HepG2 (cell line): ENCODE results near the gene CDC6. TPM values are rescaled to one million over a fixed set of nuclear protein-coding genes. Genes with fewer than 3 reads are reported as not detected.
A peak's percentile ranks its signal among the peaks of the same experiment; 100 is the strongest.

Experiments used
- ADNP ChIP-seq: sonication (generic); formaldehyde crosslinking; IDR thresholded peaks from 2 replicates; pipeline ENCODE4 v1.4.0; 2020; ENCODE audit warnings: missing genetic modification reagents
- GZF1 ChIP-seq: sonication (generic); formaldehyde crosslinking; IDR thresholded peaks from 2 replicates; pipeline ENCODE4 v1.5.1; 2020; ENCODE audit warnings: mild to moderate bottlenecking, missing genetic modification reagents
- HDAC1 ChIP-seq: sonication (generic); formaldehyde crosslinking; IDR thresholded peaks from 2 replicates; pipeline ENCODE4 v1.5.1; 2020; ENCODE audit warnings: mild to moderate bottlenecking, missing genetic modification reagents
- JUN ChIP-seq: sonication (generic); formaldehyde crosslinking; IDR thresholded peaks from 2 replicates; pipeline ENCODE4 v1.4.0; 2020; ENCODE audit warnings: mild to moderate bottlenecking, missing genetic modification reagents
- KAT8 ChIP-seq: IDR thresholded peaks from 2 replicates; pipeline ENCODE4 v1.6.1; 2016; ENCODE audit warnings: missing genetic modification reagents, missing compliant biosample characterization
- KLF12 ChIP-seq: sonication (generic); formaldehyde crosslinking; IDR thresholded peaks from 2 replicates; pipeline ENCODE4 v1.4.0; 2020; ENCODE audit warnings: missing genetic modification reagents, borderline replicate concordance
- MYPOP ChIP-seq: sonication (generic); formaldehyde crosslinking; IDR thresholded peaks from 2 replicates; pipeline ENCODE4 v1.8.1; 2023; ENCODE audit warnings: mild to moderate bottlenecking, moderate library complexity, missing genetic modification reagents
- THAP9 ChIP-seq: sonication (generic); formaldehyde crosslinking; IDR thresholded peaks from 2 replicates; pipeline ENCODE4; 2020; ENCODE audit warnings: missing genetic modification reagents, mild to moderate bottlenecking, borderline replicate concordance
- ZNF318 ChIP-seq: sonication (generic); formaldehyde crosslinking; IDR thresholded peaks from 2 replicates; pipeline ENCODE4 v1.4.0; 2020; ENCODE audit warnings: mild to moderate bottlenecking, missing genetic modification reagents
- ZNF329 ChIP-seq: sonication (generic); formaldehyde crosslinking; IDR thresholded peaks from 2 replicates; pipeline ENCODE4 v1.9.0; 2021; ENCODE audit warnings: low read depth, mild to moderate bottlenecking, missing genetic modification reagents
- ZNF549 ChIP-seq: sonication (generic); formaldehyde crosslinking; IDR thresholded peaks from 2 replicates; pipeline ENCODE4 v1.5.0; 2020; ENCODE audit warnings: missing genetic modification reagents
- ZNF780A ChIP-seq: sonication (generic); formaldehyde crosslinking; IDR thresholded peaks from 2 replicates; pipeline ENCODE4 v1.8.0; 2022; ENCODE audit warnings: mild to moderate bottlenecking, missing genetic modification reagents, moderate library complexity
- ZSCAN9 ChIP-seq: IDR thresholded peaks from 2 replicates; pipeline ENCODE4 v1.6.1; 2016; ENCODE audit warnings: borderline replicate concordance
- polyA plus RNA-seq, 8 experiments: library from polyadenylated mRNA; depleted of rRNA in 3 of 8; stranded (reverse) in 7 of 8; unstranded in 1 of 8; fragments of >200 nt; fragmentation: Illumina TruSeq in 4 of 8; extraction: Trizol in 4 of 8; gene quantifications; 2 replicates each; pipeline versions ENCODE4 v1.2.1 to v1.2.3, GENCODE V29; 2011 to 2016; ENCODE audit warnings: low read depth in 4 of 8, missing spikeins in 1 of 8, mixed read lengths in 1 of 8; ENCODE audit not compliant: insufficient read depth in 1 of 8
- total RNA-seq, 5 experiments: library from RNA; depleted of rRNA; stranded (reverse); fragments of >200 nt; fragmentation: Illumina TruSeq; extraction: Trizol; gene quantifications; 2 replicates each; pipeline ENCODE4 v1.2.3, GENCODE V29; 2016; ENCODE audit warnings: low read depth in 1 of 5
- TF ChIP-seq, protein P1 (sequence below): sonication (generic); formaldehyde crosslinking; IDR thresholded peaks from 2 replicates; pipeline ENCODE4 v1.8.0; 2022; ENCODE audit warnings: mild to moderate bottlenecking, missing genetic modification reagents

CDC6 gene
- total and polyA plus RNA-seq, 2 of the 13 experiments (the other 11 are each of a cell fraction or from before 2014, with no cell fraction given), result 17.4 to 114 TPM

DNA sequence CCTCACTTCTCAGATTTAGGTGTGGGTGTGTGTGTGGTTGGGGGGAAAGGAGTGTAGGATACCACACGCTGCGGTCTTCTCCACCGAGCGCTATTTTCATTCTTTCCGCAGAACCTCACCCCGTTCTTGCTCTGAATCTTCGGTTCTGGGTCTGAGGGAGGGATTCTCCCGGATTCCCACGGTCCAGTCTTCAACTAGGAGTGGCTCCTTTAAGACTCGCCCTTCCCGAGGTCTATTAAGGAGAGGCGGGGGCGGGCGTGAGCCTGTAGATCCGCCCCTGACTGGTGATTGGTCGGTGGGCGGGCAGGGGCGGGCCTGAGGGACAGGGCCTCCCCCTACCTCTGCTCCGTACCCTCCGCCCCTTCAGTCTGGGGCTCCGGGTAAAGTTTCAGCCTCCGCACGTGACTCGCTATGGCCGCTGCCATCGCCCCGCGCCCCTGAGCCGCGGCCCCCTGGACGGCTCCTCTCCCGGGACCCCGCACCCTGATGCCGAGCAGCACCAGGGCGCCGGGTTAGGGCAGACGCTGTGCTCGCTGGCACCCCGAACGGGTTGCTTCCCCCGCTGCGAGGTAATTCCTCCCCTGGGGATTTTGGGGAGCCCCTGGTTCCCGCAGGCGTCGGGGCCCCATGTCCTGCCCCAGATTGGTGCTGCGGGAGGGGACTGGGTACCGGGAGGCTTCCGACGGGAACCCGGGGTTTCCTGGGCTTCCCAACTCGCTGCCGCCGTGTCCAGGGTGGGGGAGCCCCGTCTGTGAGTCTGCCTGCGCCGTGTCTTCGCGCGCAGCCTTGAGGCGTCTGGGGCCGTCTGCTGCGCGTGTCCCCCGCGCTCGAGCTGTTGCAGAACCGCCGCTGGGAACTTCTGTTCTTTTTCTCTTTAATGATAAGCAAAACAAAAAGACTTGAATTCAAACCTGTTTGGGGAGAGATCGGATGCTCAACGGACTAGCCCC, 30.5 kb downstream of the CDC6 start (continued):
- TF ChIP-seq, protein P1, sequence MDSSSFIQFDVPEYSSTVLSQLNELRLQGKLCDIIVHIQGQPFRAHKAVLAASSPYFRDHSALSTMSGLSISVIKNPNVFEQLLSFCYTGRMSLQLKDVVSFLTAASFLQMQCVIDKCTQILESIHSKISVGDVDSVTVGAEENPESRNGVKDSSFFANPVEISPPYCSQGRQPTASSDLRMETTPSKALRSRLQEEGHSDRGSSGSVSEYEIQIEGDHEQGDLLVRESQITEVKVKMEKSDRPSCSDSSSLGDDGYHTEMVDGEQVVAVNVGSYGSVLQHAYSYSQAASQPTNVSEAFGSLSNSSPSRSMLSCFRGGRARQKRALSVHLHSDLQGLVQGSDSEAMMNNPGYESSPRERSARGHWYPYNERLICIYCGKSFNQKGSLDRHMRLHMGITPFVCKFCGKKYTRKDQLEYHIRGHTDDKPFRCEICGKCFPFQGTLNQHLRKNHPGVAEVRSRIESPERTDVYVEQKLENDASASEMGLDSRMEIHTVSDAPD (CRISPR knock-in tag), result no peak
- TF ChIP-seq JUN (CRISPR knock-in tag) (no peak), ZSCAN9 (peak; percentile 67; the same call in 1 of the 2 replicates), ZNF780A (CRISPR knock-in tag) (no peak), KLF12 (peak; percentile 60; the same call in 1 of the 2 replicates), KAT8 (CRISPR knock-in tag) (peak; percentile 67; the same call in 1 of the 2 replicates), HDAC1 (CRISPR knock-in tag) (peak; percentile 88), ZNF549 (CRISPR knock-in tag) (no peak), MYPOP (CRISPR knock-in tag) (peak; percentile 93; the same call in 1 of the 2 replicates), ADNP (no peak), ZNF329 (CRISPR knock-in tag) (no peak), THAP9 (CRISPR knock-in tag) (peak; percentile 60), GZF1 (CRISPR knock-in tag) (0 out of 2 replicates have a peak, but pooled peaks have one; percentile 19), ZNF318 (CRISPR knock-in tag) (0 out of 2 replicates have a peak, but pooled peaks have one; percentile 49)
